H1 (cell line): ENCODE data around the gene ANK3. TPM values are rescaled to one million over a fixed set of nuclear protein-coding genes. Genes with fewer than 3 reads are reported as not detected.

Experiments used
- CHD7 ChIP-seq: fragments of 300-600 bp; sonication (generic); IDR thresholded peaks from 2 replicates; pipeline ENCODE4 v1.7.1; 2012; ENCODE audit warnings: low read length, moderate library complexity, mild to moderate bottlenecking, inconsistent platforms; ENCODE audit not compliant: insufficient replicate concordance
- polyA plus RNA-seq, 7 experiments: library from polyadenylated mRNA; depleted of rRNA in 3 of 7; stranded (reverse) in 5 of 7; unstranded in 2 of 7; fragments of >200 nt in 5 of 7; fragments of 200-250 nt in 2 of 7; gene quantifications; 1 replicate in 5 of 7; 2 replicates in 1 of 7; 4 replicates in 1 of 7; pipeline versions ENCODE4 v1.2.1 to v1.2.3, GENCODE V29; 2011 to 2013; ENCODE audit warnings: missing spikeins in 2 of 7, mixed read lengths in 2 of 7
- total RNA-seq: library from RNA; stranded (reverse); fragmentation: NEBNext Ultra II Directional; extraction: Animal tissue kit (Norgen Biotek cat#: 25700); gene quantifications from 2 replicates; pipeline ENCODE4 v1.2.1, GENCODE V29; 2021

ANK3 gene
- total and polyA plus RNA-seq, 2 of the 8 experiments (the other 6 are each of a cell fraction or from before 2014, with no cell fraction given) = 18.1 to 67.9 TPM

- TF ChIP-seq CHD7 = no peak
Observed at GRCh38 chr10:60189861-60190475, 199.7 kb downstream of the ANK3 start (continued).
